DMS 273 (cell line): ENCODE data around the gene KLHL25.
"Not testable (repeated sequence)": the region's sequence is repeated elsewhere in the genome, so short reads cannot be mapped to it uniquely, and the experiment has no call there.

ENCODE experiments used
- DNase-seq: peaks from one replicate; lab custom pipeline; 2025; ENCODE audit not compliant: unreplicated experiment; lab: John Stamatoyannopoulos, UW

The KLHL25 gene

DNA sequence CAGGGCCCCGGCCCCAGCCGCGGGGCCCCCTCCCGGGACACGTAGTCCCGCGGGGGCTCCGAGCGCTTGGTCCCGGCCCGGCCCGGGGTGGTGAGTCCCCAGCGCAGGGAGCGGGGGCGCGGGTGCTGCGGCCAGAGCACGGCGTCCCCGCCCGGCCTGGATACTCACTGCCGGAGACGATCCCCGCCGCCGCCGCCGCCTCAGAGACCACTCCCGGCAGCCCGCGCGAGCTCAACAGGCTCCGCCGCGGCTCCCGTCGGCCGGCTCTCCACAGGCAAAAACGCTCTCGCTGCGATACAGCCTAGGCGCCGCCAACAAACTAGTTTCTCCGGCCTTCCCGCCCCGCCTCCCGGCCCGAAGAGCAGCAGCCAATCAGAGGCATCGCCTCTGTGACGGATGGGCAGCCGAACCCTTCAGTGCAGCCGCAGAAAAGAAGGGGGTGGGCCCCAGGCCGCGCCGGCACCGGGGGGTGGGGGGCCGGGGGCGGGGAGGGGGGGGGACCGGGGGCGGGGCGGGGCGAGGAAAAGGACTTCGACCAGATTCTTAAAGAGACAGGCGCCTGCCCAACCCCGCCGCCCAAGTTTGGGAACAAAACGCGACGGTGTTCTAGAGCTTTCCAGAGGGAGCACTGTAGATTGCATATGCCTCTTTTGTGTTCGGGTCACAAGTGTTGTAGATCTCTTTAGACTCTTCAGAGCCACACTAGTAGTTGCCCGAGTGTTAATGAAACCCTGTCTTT lies at the start of gene KLHL25:
TSS of gene KLHL25 (minus strand) at position 328 of the 739 bp plus-strand sequence. CDS start 25,115 bp downstream, outside the sequence.
- peak; percentile 95 for DNase-seq

DNA sequence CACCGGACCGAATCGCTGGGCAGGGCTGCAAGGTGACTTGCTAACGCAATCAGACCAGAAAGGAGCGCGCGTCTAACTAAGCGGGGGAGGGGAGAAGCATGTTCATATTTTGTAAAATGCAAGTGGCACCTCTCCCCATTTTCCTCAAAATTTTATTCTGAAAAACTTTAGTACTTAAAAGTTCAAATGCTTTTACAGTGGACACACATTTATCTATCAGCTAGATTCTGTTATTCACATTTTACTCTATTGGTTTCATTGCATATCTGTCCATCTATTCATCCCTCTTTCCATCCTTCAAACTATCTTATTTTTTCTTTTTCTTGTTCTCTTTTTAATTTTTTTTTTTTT lies 46.1 kb upstream of the KLHL25 start:
- DNase-seq, result no peak

GRCh38 chr15:85840079-85840801 lies 45.5 kb upstream of the KLHL25 start:
- DNase-seq, result peak; percentile 92

DNA sequence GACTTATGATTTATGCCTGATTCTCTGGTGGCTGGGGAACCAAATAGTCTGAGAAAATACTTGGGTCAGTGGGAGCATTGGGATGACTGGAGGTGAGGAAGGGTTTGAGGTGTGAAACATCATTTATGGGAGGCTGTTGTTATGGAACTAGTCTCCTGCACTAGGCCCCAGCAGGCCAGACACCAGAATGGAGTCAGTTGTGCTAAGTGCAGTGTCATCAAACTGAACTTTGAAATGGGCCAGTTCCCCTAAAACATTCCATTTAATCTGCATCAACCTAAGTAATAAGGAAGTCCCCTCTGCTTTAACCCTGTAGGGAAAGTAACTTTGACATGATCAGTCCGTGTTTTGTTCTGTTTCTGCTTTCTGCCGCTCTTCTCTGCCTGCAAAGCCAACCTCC lies 44.9 kb upstream of the KLHL25 start:
- no peak for DNase-seq

GRCh38 chr15:85838655-85839054 lies 43.9 kb upstream of the KLHL25 start:
- no peak for DNase-seq

- DNase-seq, result no peak
Observed at GRCh38 chr15:85837881-85838280, 43.2 kb upstream of the KLHL25 start.

GRCh38 chr15:85837011-85837433 lies 42.3 kb upstream of the KLHL25 start:
- DNase-seq, result peak; percentile 77

DNA sequence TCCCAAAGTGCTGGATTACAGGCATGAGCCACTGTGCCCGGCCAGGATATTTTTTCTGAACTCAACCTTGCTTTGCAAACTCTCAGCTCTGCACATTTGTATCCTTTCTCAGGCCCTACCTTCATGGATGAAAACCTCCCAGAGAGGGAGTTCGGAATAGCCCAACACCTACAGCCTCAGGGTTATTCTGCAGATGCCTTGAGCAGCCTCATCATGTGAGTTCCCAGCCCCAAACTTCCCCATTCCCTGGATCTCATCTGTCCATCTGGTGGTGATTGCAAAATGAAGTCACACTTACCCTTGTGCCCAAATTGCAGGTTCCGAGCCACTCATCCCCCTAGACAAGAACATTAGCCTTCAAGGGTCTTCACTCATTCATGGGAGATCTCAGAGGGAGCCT lies 39.9 kb upstream of the KLHL25 start:
- DNase-seq, result no peak

DNA sequence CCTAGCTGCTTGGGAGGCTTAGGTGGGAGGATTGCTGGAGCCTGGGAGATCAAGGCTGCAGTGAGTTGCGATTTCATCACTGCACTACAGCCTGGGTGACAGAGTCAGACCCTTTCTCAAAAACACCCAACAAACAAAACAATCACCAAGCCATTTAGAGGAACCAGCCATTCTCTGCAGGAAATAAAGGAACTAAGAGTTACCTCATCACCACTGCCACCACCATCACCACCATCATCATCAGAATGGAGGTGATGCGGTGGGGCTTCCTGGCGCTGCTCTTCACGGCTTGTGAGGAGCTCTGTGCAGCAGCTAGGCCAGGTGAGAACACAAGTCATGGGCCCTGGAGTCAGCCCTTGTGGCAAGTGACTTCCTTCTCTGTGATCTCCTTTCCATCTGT lies 37.7 kb upstream of the KLHL25 start:
- no peak for DNase-seq

GRCh38 chr15:85831415-85832113 lies 36.8 kb upstream of the KLHL25 start:
- peak; percentile 95 for DNase-seq

GRCh38 chr15:85829754-85830153 lies 35.0 kb upstream of the KLHL25 start:
- not testable (repeated sequence) for DNase-seq

GRCh38 chr15:85828874-85829273 lies 34.1 kb upstream of the KLHL25 start:
- DNase-seq, result peak; percentile 95

- peak; percentile 97 for DNase-seq
Observed at GRCh38 chr15:85828126-85828525, 33.4 kb upstream of the KLHL25 start.

DNA sequence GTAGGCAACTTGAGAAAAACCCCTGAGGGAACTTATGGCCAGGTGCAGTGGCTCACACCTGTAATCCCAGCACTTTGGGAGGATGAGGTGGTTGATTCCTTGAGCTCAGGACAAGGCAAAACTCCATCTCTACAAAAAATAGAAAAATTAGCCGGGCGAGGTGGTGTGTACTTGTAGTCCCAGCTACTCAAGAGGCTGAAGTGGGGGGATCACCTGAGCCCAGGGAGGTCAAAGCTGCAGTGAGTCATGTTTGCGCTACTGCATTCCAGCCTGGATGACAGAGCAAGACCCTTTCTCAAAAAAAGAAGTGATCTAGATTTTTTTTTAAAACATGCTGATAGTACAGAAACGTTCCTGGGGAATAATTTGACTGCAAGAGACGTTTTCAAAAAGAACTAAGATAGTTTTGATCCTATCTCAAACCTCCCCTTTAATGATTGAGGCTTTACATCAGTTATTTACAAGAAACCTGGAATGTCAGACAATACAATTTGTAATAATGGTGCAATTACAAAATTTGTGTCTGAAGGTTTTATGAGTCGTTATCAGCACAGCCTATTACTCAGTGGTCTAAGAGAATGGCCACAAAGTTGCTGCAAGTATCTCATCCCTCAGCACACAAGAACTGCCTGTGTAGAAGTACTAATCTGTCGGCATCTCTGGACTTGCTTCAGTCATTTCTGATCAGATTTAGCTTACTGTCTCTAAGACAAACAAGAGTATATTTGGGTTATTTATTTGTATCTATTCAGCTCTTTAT lies 32.2 kb upstream of the KLHL25 start:
- no peak for DNase-seq

GRCh38 chr15:85825719-85826118 lies 31.0 kb upstream of the KLHL25 start:
- DNase-seq, result peak; percentile 91

DNA sequence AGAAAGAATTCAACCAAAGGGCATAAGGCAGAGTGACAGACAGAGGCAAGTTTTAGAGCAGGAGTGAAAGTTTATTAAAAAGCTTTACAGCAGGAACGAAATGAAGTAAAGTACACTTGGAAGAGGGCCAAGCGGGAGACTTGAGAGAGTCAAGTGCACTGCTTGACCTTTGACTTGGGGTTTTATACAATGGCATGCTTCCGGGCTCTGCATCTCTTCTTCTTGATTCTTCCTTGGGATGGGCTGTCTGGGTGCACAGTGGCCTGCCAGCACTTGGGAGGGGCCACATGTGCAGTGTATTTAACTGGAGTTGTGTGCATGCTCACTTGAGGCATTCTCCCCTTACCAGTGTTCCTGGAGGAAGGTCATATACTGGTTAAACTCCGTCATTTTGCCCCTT lies 30.4 kb upstream of the KLHL25 start:
- DNase-seq, result peak; percentile 32

GRCh38 chr15:85821545-85821944 lies 26.8 kb upstream of the KLHL25 start:
- no peak for DNase-seq

DNA sequence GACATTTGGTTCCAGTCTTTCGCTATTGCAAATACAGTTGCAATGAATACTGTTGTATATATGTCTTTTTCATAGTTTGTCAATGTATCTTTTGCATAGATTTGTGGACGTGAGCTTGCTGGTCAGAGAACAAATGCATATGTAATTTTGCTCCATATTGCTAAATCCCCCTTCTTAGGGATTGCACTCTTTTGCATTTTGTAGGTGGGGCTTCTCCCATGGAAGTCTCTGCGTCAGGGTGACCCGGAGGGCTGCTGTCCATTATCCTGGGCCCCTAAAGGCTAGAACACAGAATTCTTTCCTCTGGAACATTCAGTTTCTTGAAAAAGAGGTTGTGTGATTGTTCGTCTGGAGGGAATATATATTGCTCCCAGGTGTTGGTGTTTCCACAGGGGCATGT lies 25.2 kb upstream of the KLHL25 start:
- no peak for DNase-seq

DNA sequence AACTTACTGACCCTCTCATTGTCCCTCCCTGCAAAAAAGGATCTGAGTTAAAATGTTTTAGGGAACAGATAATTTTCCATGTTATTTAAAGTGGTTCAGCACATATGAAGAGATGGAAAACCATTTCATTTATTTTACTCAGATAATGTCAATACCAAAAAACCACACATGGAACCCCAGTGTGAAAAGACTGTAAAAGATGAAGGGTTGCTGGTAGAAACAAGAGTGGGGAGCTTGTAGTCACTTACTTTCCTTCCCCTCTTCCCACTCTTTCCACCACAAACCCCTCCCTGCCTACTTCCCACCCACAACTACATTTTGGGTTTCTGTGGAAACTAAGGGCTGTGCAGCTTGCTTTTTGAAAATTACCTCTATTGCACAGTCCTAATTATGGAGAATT lies 18.5 kb upstream of the KLHL25 start:
- DNase-seq, result no peak

GRCh38 chr15:85810075-85810474 lies 15.3 kb upstream of the KLHL25 start:
- no peak for DNase-seq

DNA sequence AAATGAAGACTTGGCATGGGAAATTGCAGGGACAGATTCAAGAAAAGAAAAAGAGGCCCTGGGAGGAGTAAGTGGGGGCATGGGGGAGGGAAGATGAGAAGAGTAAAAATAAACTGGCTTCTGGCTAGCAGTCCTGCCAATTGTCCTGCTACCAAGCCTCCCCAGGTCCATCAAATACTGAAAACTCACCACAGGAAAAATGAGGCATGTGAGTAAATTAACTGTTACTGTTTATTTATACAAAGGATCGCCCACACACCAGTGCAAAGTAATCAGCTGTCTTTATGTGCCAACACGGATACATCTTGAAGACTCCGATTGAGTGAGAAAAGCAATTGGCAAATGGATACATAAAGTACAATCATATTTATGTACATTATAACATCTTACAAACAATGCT lies 10.7 kb upstream of the KLHL25 start:
- DNase-seq, result no peak
